ENCODE data around the gene SBF1. TPM values are rescaled to one million over a fixed set of nuclear protein-coding genes. Genes with fewer than 3 reads are reported as not detected.

SBF1 gene
- total and polyA plus RNA-seq, 2 of the 13 experiments (the other 11 are each of a cell fraction or from before 2014, with no cell fraction given) = 31.7 to 40.9 TPM

- TF ChIP-seq PHF21A (CRISPR knock-in tag; IDR thresholded peaks at IDR 0.05) (no peak), ZNF576 (CRISPR knock-in tag; IDR thresholded peaks at IDR 0.05) (no peak), FOXA1 (IDR thresholded peaks at IDR 0.05) (no peak), FOXA1 (CRISPR knock-in tag; IDR thresholded peaks at IDR 0.05) (no peak)
Observed at GRCh38 chr22:50517495-50518260, 42.8 kb upstream of the SBF1 start (continued).

GRCh38 chr22:50516891-50517290 is 42.1 kb upstream of the SBF1 start:
- CTCF ChIA-PET (ENCODE audit: low intra/inter-chr PET ratio, low total read pairs) = no interaction called here
- no peak for DNase-seq (ENCODE audit: low spot score)

More at GRCh38 chr22:50516891-50517290, 42.1 kb upstream of the SBF1 start:
- in situ Hi-C loops (cut with HindIII; ENCODE audit: extremely low pct_ligation_motif_present, low pct_unique_long_range_greater_than_20kb) (no loop called here), intact Hi-C loops (cut with micrococcal nuclease; ENCODE audit: unreplicated experiment) (no loop called here)
- Histone ChIP-seq H3K4me2 (ENCODE audit: low read depth, low read length) (no peak overlapping the region), H3K4me3 (replicated peaks in 1 of 3; ENCODE audit: insufficient read depth in 1 of 3, low read depth in 2 of 3, low read length in 3 of 3) (no peak overlapping the region), H3K79me2 (ENCODE audit: insufficient read depth, low read length) (peaks cover 31% of the 10 kb centered on the region), H4K20me1 (ENCODE audit: insufficient read depth, low read length) (no peaks in the 10 kb centered on the region), H3K9ac (ENCODE audit: insufficient read depth, low read depth, low read length) (no peak overlapping the region), H3K36me3 (replicated peaks in 1 of 2; ENCODE audit: control insufficient read depth in 1 of 2, insufficient read depth in 2 of 2, low read length in 2 of 2) (peaks cover 17 to 49% of the 10 kb centered on the region in 2 experiments), H2AFZ (ENCODE audit: low read length) (no peak overlapping the region), H3K27me3 (ENCODE audit: control insufficient read depth in 1 of 2, insufficient read depth in 2 of 2, low read length in 2 of 2) (no peaks in the 10 kb centered on the region), H3K4me1 (ENCODE audit: insufficient read depth, low read length) (no peaks in the 10 kb centered on the region), H3K27ac (ENCODE audit: extremely low read length, insufficient read depth, low read length) (no peak overlapping the region), H3K9me3 (ENCODE audit: low read length) (no peaks in the 10 kb centered on the region)
- POLR2A ChIA-PET = interaction anchor here (1.5 kb wide), 1 partner anchor 9 kb away, joined by 6 read pairs; the partner anchor contains the start of gene SCO2
- TF ChIP-seq ZNF713 (CRISPR knock-in tag; IDR thresholded peaks at IDR 0.05) (no peak), ZNF687 (CRISPR knock-in tag; IDR thresholded peaks at IDR 0.05) (0 out of 2 replicates have a peak, but pooled peaks have one; percentile 10)
- FAIRE-seq (no peak), ATAC-seq (no peak)
- WGBS (ENCODE audit: low lambda C conversion rate) = 92% methylated on average over 16 of the region's 16 CpGs
- no TSS peak for BruUV-seq (replicated peaks)

Data from HepG2 (cell line).